PC-9 (cell line): ENCODE results near the gene TAS2R40. TPM values are rescaled to one million over a fixed set of nuclear protein-coding genes. Genes with fewer than 3 reads are reported as not detected.

ENCODE experiments used
- BruUV-seq: library from RNA; stranded (reverse); fragments of 400-500 nt; replicated peaks from 2 replicates; lab custom pipeline; 2021; lab: Mats Ljungman, UMichigan
- CTCF ChIA-PET: fragments of 300-600 bp; sonication (Branson Sonifier 250); formaldehyde crosslinking; loops from one replicate; lab custom pipeline; 2022; ENCODE audit warnings: antibody characterized with exemption; lab: Charles Lee
- POLR2A ChIA-PET: fragments of 300-600 bp; sonication (Branson Sonifier 250); formaldehyde crosslinking; loops from one replicate; lab custom pipeline; 2022; ENCODE audit warnings: antibody characterized with exemption; ENCODE audit not compliant: unreplicated experiment; lab: Charles Lee
- DNase-seq, 2 experiments: peaks; one replicate each; pipeline versions ENCODE4 v3.0.0 to v3.0.0-alpha.2; 2015 to 2022; ENCODE audit warnings: mixed read lengths in 1 of 2
- H2AFZ ChIP-seq: fragments of 200-600 bp; sonication (generic); 2 replicates; pipeline ENCODE4 v1.8.1; 2017; ENCODE audit warnings: antibody characterized with exemption
- H3F3A ChIP-seq: fragments of 200-600 bp; sonication (generic); 2 replicates; pipeline ENCODE4 v1.8.1; 2017; ENCODE audit warnings: antibody characterized with exemption, mild to moderate bottlenecking, low read depth; ENCODE audit not compliant: insufficient read depth
- H3K27ac ChIP-seq: fragments of 200-600 bp; sonication (generic); 2 replicates; pipeline ENCODE4 v1.6.1; 2016; ENCODE audit warnings: mixed run types
- H3K27me3 ChIP-seq: fragments of 200-600 bp; sonication (generic); 2 replicates; pipeline ENCODE4 v1.6.1; 2016; ENCODE audit warnings: low read depth, mixed run types; ENCODE audit not compliant: insufficient read depth
- H3K36me3 ChIP-seq: fragments of 200-600 bp; sonication (generic); 2 replicates; pipeline ENCODE4 v1.6.1; 2016; ENCODE audit warnings: low read depth, mixed run types
- H3K4me1 ChIP-seq: fragments of 200-600 bp; sonication (generic); replicated peaks from 2 replicates; pipeline ENCODE4 v1.6.1; 2016; ENCODE audit warnings: mixed run types; ENCODE audit not compliant: insufficient read depth
- H3K4me2 ChIP-seq: fragments of 200-600 bp; sonication (generic); 2 replicates; pipeline ENCODE4 v1.6.1; 2017; ENCODE audit warnings: mixed run types
- H3K4me3 ChIP-seq: fragments of 200-600 bp; sonication (generic); 2 replicates; pipeline ENCODE4 v1.6.1; 2016; ENCODE audit warnings: mixed run types
- H3K79me2 ChIP-seq: fragments of 200-600 bp; sonication (generic); 2 replicates; pipeline ENCODE4 v1.6.1; 2017; ENCODE audit warnings: low read depth, mixed run types
- H3K9me2 ChIP-seq: fragments of 200-600 bp; sonication (generic); 2 replicates; pipeline ENCODE4 v1.8.1; 2017; ENCODE audit warnings: mild to moderate bottlenecking; ENCODE audit not compliant: insufficient read depth
- H3K9me3 ChIP-seq: fragments of 200-600 bp; sonication (generic); 2 replicates; pipeline ENCODE4 v1.8.1; 2016; ENCODE audit warnings: low read depth; ENCODE audit not compliant: insufficient read depth
- H4K20me1 ChIP-seq: fragments of 200-600 bp; sonication (generic); 2 replicates; pipeline ENCODE4 v1.8.1; 2017; ENCODE audit not compliant: insufficient read depth
- CTCF ChIP-seq: fragments of 200-600 bp; sonication (generic); conservative IDR thresholded peaks from 2 replicates; pipeline ENCODE4 v1.6.1; 2017; ENCODE audit warnings: mixed run types, antibody characterized with exemption, mild to moderate bottlenecking, moderate library complexity
- EZH2 ChIP-seq: fragments of 200-600 bp; sonication (generic); IDR thresholded peaks from 2 replicates; pipeline ENCODE4 v1.8.0; 2017; ENCODE audit warnings: antibody characterized with exemption, low read depth
- intact Hi-C: fragments of 100-400 bp; cut with micrococcal nuclease; formaldehyde crosslinking; loops from one replicate; pipeline ENCODE4 v1.10.0; 2022; ENCODE audit not compliant: unreplicated experiment
- total RNA-seq: library from RNA; stranded (reverse); gene quantifications from 2 replicates; pipeline ENCODE4 v1.2.3, GENCODE V29; 2021

Gene TAS2R40
- total RNA-seq, 1 experiment from 2014 or later: not detected

- TF ChIP-seq CTCF: peak; percentile 98
- TF ChIP-seq EZH2: no peak
- Histone ChIP-seq H3K27me3 (no peaks in the 10 kb centered on the region), H3K4me1 (peaks cover 54% of the 10 kb centered on the region), H3K36me3 (no peaks in the 10 kb centered on the region), H3K79me2 (no peaks in the 10 kb centered on the region), H3K27ac (peak overlapping the region; percentile 80), H2AFZ (peak overlapping the region; percentile 4; the same call in 1 of the 2 replicates), H3K4me2 (peak overlapping the region; percentile 66), H3K9me3 (peaks cover 8% of the 10 kb centered on the region; the same call in 1 of the 2 replicates), H3K4me3 (peak overlapping the region; percentile 11; the same call in 1 of the 2 replicates), H3F3A (peaks cover 22% of the 10 kb centered on the region), H3K9me2 (no peaks in the 10 kb centered on the region), H4K20me1 (no peaks in the 10 kb centered on the region)
- BruUV-seq: no TSS peak
- POLR2A ChIA-PET: interaction anchor here (0.5 to 1.0 kb wide), 8 partner anchors 49 to 474 kb away, joined by 3 to 30 read pairs (median 4); no protein-coding TSS in a partner anchor
- intact Hi-C loops: loop anchor here (1.0 to 10.0 kb wide), 7 partner anchors 48 to 884 kb away; partner anchors contain the start of genes CASP2, EPHA1, OR2A14 and ZYX
- peak; percentile 71 to 84 for DNase-seq
- CTCF ChIA-PET: interaction anchor here (0.5 to 2.0 kb wide), 17 partner anchors 9 to 797 kb away, joined by 3 to 25 read pairs (median 5); partner anchors contain the start of genes CASP2 and GSTK1
Observed at GRCh38 chr7:143240291-143241168, 18.7 kb downstream of the TAS2R40 start.

- H3K27me3 ChIP-seq: no peaks in the 10 kb centered on the region
- H3K9me3 ChIP-seq: no peaks in the 10 kb centered on the region; the same call in 1 of the 2 replicates
- BruUV-seq: no TSS peak
- no peak for DNase-seq
- TF ChIP-seq EZH2 (no peak), CTCF (no peak)
- peaks cover 29% of the 10 kb centered on the region for H3F3A ChIP-seq
- H3K4me3 ChIP-seq: no peak overlapping the region
- H3K9me2 ChIP-seq: no peaks in the 10 kb centered on the region
- no peaks in the 10 kb centered on the region for H3K36me3 ChIP-seq
- H3K4me1 ChIP-seq: peaks cover 72% of the 10 kb centered on the region
- CTCF ChIA-PET: interaction anchor here (0.6 to 0.8 kb wide), 2 partner anchors 18 to 27 kb away, joined by 3 read pairs; no protein-coding TSS in a partner anchor
- H3K4me2 ChIP-seq: no peak overlapping the region
- H3K27ac ChIP-seq: no peak overlapping the region
- POLR2A ChIA-PET: no interaction called here
- H4K20me1 ChIP-seq: no peaks in the 10 kb centered on the region
- H3K79me2 ChIP-seq: no peaks in the 10 kb centered on the region
- no peak overlapping the region for H2AFZ ChIP-seq
- intact Hi-C loops: loop anchor here (10.0 kb wide), 1 partner anchor 882 kb away; the partner anchor contains the start of gene OR2A14
Observed at GRCh38 chr7:143242306-143242705, 20.5 kb downstream of the TAS2R40 start.

- no peaks in the 10 kb centered on the region for H3K36me3 ChIP-seq
- H3K4me1 ChIP-seq: peaks cover 80% of the 10 kb centered on the region
- POLR2A ChIA-PET: no interaction called here
- H3K9me2 ChIP-seq: no peaks in the 10 kb centered on the region
- intact Hi-C loops: loop anchor here (10.0 kb wide), 1 partner anchor 882 kb away; the partner anchor contains the start of gene OR2A14
- no peak overlapping the region for H3K4me2 ChIP-seq
- BruUV-seq: no TSS peak
- no peak for DNase-seq
- CTCF ChIA-PET: no interaction called here
- no peaks in the 10 kb centered on the region; the same call in 1 of the 2 replicates for H3K9me3 ChIP-seq
- no peaks in the 10 kb centered on the region for H3K79me2 ChIP-seq
- TF ChIP-seq EZH2 (no peak), CTCF (no peak)
- no peaks in the 10 kb centered on the region for H4K20me1 ChIP-seq
- no peak overlapping the region for H3K27ac ChIP-seq
- no peaks in the 10 kb centered on the region for H3K27me3 ChIP-seq
- no peak overlapping the region for H2AFZ ChIP-seq
- no peak overlapping the region for H3K4me3 ChIP-seq
- H3F3A ChIP-seq: peaks cover 37% of the 10 kb centered on the region
Observed at GRCh38 chr7:143243111-143243510, 21.3 kb downstream of the TAS2R40 start.
